ENCODE results near the gene GP9. TPM values are rescaled to one million over a fixed set of nuclear protein-coding genes. Genes with fewer than 3 reads are reported as not detected.

Gene GP9
- total and polyA plus RNA-seq, 4 donors, result 0.16 to 12.0 TPM; not detected in 2

GRCh38 chr3:129103296-129103695 lies 42.7 kb downstream of the GP9 start:
- Histone ChIP-seq H3K4me3 (ENCODE audit: low read depth in 1 of 3, low read length in 3 of 3) (no peak overlapping the region), H3K9me3 (ENCODE audit: control insufficient read depth in 4 of 4, low read length in 3 of 4) (no peaks in the 10 kb centered on the region), H3K36me3 (ENCODE audit: control insufficient read depth in 4 of 4, insufficient read depth in 3 of 4, low read depth in 1 of 4, low read length in 3 of 4) (peaks cover 0 to 16% (median 7%) of the 10 kb centered on the region in 4 donors), H3K4me1 (ENCODE audit: control insufficient read depth in 4 of 4, insufficient read depth in 4 of 4, low read length in 3 of 4) (peaks cover 2 to 42% (median 37%) of the 10 kb centered on the region in 4 donors), H3K9ac (ENCODE audit: low read depth in 1 of 2, low read length in 2 of 2) (no peak overlapping the region), H3K27ac (ENCODE audit: low read depth in 1 of 2, low read length in 2 of 2) (no peak overlapping the region), H3K27me3 (ENCODE audit: control insufficient read depth in 4 of 4, insufficient read depth in 4 of 4, low read length in 3 of 4) (no peaks in the 10 kb centered on the region)
- no peak for DNase-seq (ENCODE audit: low spot score)
- TF ChIP-seq RAD21 (IDR thresholded peaks at IDR 0.05), result no peak
- TF ChIP-seq GABPA (IDR thresholded peaks at IDR 0.05 in 1 of 2, conservative IDR thresholded peaks at IDR 0.05 in 1 of 2), result no peak
- TF ChIP-seq TAF1 (conservative IDR thresholded peaks at IDR 0.05), result no peak
- TF ChIP-seq ZBTB33 (IDR thresholded peaks at IDR 0.05), result no peak
- TF ChIP-seq CTCF (IDR thresholded peaks at IDR 0.05; ENCODE audit: low read depth, low read length, missing input control), result no peak
- TF ChIP-seq, protein P1, sequence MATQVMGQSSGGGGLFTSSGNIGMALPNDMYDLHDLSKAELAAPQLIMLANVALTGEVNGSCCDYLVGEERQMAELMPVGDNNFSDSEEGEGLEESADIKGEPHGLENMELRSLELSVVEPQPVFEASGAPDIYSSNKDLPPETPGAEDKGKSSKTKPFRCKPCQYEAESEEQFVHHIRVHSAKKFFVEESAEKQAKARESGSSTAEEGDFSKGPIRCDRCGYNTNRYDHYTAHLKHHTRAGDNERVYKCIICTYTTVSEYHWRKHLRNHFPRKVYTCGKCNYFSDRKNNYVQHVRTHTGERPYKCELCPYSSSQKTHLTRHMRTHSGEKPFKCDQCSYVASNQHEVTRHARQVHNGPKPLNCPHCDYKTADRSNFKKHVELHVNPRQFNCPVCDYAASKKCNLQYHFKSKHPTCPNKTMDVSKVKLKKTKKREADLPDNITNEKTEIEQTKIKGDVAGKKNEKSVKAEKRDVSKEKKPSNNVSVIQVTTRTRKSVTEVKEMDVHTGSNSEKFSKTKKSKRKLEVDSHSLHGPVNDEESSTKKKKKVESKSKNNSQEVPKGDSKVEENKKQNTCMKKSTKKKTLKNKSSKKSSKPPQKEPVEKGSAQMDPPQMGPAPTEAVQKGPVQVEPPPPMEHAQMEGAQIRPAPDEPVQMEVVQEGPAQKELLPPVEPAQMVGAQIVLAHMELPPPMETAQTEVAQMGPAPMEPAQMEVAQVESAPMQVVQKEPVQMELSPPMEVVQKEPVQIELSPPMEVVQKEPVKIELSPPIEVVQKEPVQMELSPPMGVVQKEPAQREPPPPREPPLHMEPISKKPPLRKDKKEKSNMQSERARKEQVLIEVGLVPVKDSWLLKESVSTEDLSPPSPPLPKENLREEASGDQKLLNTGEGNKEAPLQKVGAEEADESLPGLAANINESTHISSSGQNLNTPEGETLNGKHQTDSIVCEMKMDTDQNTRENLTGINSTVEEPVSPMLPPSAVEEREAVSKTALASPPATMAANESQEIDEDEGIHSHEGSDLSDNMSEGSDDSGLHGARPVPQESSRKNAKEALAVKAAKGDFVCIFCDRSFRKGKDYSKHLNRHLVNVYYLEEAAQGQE (IDR thresholded peaks at IDR 0.05), result no peak
- TF ChIP-seq HNF4A (conservative IDR thresholded peaks at IDR 0.05), result no peak
- no peak for TF ChIP-seq ATF3 (IDR thresholded peaks at IDR 0.05)
- TF ChIP-seq RXRA (IDR thresholded peaks at IDR 0.05), result no peak
- no peak for TF ChIP-seq SP1 (IDR thresholded peaks at IDR 0.05)
- TF ChIP-seq HNF4G (IDR thresholded peaks at IDR 0.05), result no peak
- 90% methylated on average over 7 of the region's 7 CpGs for WGBS

- Histone ChIP-seq H3K27me3 (ENCODE audit: control insufficient read depth in 4 of 4, insufficient read depth in 4 of 4, low read length in 3 of 4) (no peaks in the 10 kb centered on the region), H3K9me3 (ENCODE audit: control insufficient read depth in 4 of 4, low read length in 3 of 4) (no peaks in the 10 kb centered on the region), H3K4me3 (ENCODE audit: low read depth in 1 of 3, low read length in 3 of 3) (no peak overlapping the region), H3K27ac (ENCODE audit: low read depth in 1 of 2, low read length in 2 of 2) (no peak overlapping the region), H3K36me3 (ENCODE audit: control insufficient read depth in 4 of 4, insufficient read depth in 3 of 4, low read depth in 1 of 4, low read length in 3 of 4) (peaks cover 0 to 20% (median 11%) of the 10 kb centered on the region in 4 donors), H3K9ac (ENCODE audit: low read depth in 1 of 2, low read length in 2 of 2) (no peak overlapping the region), H3K4me1 (ENCODE audit: control insufficient read depth in 4 of 4, insufficient read depth in 4 of 4, low read length in 3 of 4) (peaks cover 5 to 47% (median 42%) of the 10 kb centered on the region in 4 donors)
- 97% methylated on average over 6 of the region's 6 CpGs for WGBS
- no peak for DNase-seq (ENCODE audit: low spot score)
- TF ChIP-seq YY1 (IDR thresholded peaks at IDR 0.05) (no peak), FOXA1 (IDR thresholded peaks at IDR 0.05) (no peak), TAF1 (conservative IDR thresholded peaks at IDR 0.05) (no peak), SP1 (IDR thresholded peaks at IDR 0.05) (no peak), JUND (IDR thresholded peaks at IDR 0.05) (no peak), HNF4A (conservative IDR thresholded peaks at IDR 0.05) (no peak), ATF3 (IDR thresholded peaks at IDR 0.05) (no peak), HNF4G (IDR thresholded peaks at IDR 0.05) (no peak), CTCF (IDR thresholded peaks at IDR 0.05; ENCODE audit: low read depth, low read length, missing input control) (no peak), GABPA (IDR thresholded peaks at IDR 0.05 in 1 of 2, conservative IDR thresholded peaks at IDR 0.05 in 1 of 2) (no peak), EGR1 (IDR thresholded peaks at IDR 0.05; ENCODE audit: low read depth in 2 of 2) (no peak), RXRA (IDR thresholded peaks at IDR 0.05) (no peak), NR2F2 (IDR thresholded peaks at IDR 0.05) (no peak), FOXA2 (IDR thresholded peaks at IDR 0.05) (no peak), RAD21 (IDR thresholded peaks at IDR 0.05) (no peak)
- TF ChIP-seq, protein P2, sequence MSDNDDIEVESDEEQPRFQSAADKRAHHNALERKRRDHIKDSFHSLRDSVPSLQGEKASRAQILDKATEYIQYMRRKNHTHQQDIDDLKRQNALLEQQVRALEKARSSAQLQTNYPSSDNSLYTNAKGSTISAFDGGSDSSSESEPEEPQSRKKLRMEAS (IDR thresholded peaks at IDR 0.05), result no peak
Observed at GRCh38 chr3:129104051-129104450, 43.5 kb downstream of the GP9 start.

Data from liver (tissue), 9 donors.